GM19324 (cell line): ENCODE measurements around the gene SNX5.
A peak's percentile ranks its signal among the peaks of the same experiment; 100 is the strongest.

Source experiments
- ATAC-seq: cut with Tn5 transposase; IDR thresholded peaks from one replicate; pipeline ENCODE4 v1.9.1; 2021; ENCODE audit warnings: mild to moderate bottlenecking, moderate library complexity; ENCODE audit not compliant: unreplicated experiment, low FRiP score

SNX5 gene

GRCh38 chr20:17941826-17942196 lies 26.8 kb downstream of the SNX5 start:
- ATAC-seq = no peak

- no peak for ATAC-seq
These were observed 27.3 kb downstream of the SNX5 start for GRCh38 chr20:17941087-17941825.

DNA sequence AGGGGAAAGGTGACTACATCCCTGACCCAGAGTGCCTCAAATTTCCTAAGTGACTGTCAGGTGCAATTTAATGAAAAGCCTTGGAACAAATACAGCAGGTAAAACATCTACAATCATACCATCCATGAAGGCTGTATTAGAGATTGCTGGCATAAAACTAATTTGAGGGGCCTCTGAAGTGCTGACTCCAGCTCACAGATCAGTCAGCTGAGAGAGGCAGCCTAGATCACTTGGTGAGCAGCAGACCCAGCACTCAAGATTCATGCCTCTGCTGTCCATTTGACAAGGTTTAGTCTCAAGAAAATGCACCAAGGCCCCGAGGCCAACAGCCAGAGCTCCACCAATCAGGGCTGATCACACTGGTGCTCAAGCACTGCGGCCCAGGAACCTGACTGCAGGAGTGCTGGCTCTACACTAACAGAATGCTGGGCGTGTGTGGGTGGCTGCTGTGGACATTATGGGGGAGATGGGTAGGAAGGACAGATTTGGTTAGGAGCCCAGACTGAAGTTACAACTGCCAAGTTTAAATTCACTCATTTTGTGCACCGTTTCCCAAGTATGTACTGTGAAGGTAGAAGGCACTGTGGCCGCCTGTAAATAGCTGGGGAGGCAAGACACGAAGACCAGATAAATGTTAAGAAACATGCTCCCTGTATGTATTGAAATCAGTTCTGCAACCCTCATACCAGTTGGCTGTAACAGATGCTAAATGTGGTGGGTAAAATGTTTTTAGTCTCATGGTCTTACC lies 28.2 kb downstream of the SNX5 start:
- ATAC-seq = no peak

- no peak for ATAC-seq
These were observed 28.9 kb downstream of the SNX5 start for GRCh38 chr20:17939622-17940223.

- ATAC-seq = peak; percentile 69
These were observed 29.5 kb downstream of the SNX5 start for GRCh38 chr20:17938871-17939619.

DNA sequence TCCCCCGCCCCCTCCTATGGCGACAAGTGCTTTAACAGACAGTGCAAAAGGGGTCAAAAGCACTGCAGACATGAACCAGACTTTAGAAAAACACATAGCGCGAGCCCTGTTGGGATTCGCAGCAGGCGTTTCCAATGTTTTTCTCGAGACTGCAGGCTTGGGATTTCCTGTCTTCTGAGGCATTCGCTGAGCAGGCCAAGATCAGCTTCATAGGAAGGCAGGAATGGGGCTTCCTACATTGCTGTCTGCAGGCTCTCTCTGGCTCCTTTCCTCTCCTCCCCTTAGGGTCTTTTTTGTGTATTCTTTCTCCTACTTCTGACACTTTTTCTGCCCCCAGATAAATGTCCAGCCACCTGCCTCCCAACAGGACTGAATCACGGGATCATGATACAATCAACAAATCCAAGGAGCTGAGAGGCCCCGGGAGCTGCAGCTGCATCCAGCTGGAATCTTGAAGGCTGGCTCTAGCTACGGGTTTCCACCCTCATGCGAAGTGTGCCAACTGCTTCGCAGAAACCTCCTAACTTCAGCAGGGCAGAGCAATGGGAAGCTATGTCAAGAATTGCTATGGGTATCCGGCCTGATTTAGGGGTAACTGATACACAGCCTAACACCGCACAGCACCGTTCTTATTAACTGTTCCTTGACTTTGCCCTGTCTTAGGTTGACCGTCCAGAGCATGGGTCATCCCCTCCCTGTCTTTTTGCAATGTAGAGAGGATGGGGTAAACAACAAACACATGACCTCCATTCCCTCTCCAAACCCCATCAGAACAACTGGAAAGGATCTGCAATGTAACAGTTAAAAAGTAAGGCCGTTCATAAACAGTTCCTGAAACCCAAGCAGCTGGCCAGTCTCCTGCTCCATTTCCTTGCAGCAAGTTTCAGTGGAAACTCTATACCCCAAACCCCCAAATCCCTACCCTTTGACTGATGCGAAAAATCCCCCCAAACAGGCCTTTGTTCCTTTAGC lies 31.5 kb downstream of the SNX5 start:
- no peak for ATAC-seq

DNA sequence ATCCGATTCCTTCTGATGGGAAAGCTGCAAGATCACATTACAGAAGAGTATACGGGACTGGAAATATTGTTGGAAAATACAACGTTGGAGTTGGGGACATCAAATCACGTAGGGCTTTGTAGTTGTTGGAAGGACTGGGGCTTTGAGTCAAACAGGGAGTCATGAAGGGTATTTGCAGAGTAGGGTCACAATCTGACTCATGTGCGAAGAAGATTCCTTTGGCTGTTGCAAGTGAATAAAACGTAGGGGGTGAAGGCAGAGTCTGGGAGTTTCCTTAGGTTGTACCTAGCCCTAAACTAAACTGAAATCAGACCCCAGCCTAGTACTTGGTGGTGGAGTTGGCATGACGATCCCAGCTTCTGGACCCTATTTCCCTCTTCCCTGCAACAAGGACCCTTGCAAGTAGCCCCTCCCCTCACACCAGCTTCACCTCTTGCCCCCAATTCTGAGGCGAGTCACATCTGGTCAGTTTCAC lies 32.3 kb downstream of the SNX5 start:
- no peak for ATAC-seq

DNA sequence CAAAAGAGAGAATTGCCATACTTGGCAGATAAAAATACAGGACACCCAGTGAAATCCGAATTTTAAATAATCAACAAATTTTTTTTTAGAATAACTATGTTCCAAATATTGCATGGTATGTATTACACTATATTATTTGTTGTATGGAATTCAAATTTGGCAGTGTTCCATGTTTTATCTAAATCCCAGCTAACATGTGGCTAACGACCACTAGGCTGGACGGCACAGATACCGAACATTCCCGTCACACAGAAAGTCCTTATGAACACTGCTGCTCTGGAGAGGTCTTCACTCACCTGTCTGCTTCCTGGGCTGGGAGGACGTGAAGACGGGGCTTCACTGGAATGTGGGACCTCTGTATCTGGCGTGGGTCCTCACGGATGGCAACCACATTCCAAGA lies 32.8 kb downstream of the SNX5 start:
- no peak for ATAC-seq

DNA sequence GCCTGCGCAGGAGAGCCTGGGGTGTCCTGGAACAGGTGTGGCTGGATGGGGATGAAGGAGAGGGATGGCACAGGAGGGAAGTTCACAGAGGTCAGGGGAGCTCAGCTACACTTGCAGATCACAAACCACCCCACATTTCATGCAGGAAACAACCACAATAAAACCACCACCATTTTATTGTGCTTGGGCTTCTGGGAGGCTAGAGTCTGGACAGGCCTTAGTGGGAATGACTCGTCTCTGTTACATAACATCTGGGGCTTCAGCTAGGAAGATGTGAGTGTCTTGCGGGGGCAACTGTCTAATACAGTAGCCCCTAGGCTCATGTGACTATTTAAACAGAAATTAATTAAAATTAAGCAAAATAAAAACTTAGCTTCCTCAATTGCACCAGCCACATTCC lies 33.4 kb downstream of the SNX5 start:
- ATAC-seq = no peak

GRCh38 chr20:17934141-17934862 lies 34.3 kb downstream of the SNX5 start:
- no peak for ATAC-seq

GRCh38 chr20:17933711-17934110 lies 34.9 kb downstream of the SNX5 start:
- no peak for ATAC-seq

- no peak for ATAC-seq
These were observed 35.5 kb downstream of the SNX5 start for GRCh38 chr20:17933121-17933520.

DNA sequence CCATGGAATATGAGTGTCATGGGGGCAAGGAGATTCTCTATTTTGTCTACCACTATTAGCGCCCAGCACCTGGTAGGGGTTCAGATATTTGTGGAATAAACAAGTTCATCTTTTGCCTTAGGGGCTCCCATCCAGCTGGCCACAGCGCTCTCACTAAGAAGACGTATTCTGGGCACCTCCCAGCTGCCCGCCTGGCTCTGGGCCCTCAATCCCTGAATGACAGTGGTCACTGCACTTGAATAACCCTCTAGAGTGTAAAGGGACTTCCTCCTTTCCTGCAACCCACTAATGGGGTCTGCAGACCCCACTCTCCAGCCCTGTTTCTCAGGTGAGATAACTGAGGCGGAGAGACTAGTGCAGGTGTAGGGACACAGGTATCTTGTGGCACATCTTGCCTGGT lies 36.2 kb downstream of the SNX5 start:
- ATAC-seq = no peak

GRCh38 chr20:17931513-17931912 lies 37.1 kb downstream of the SNX5 start:
- no peak for ATAC-seq

DNA sequence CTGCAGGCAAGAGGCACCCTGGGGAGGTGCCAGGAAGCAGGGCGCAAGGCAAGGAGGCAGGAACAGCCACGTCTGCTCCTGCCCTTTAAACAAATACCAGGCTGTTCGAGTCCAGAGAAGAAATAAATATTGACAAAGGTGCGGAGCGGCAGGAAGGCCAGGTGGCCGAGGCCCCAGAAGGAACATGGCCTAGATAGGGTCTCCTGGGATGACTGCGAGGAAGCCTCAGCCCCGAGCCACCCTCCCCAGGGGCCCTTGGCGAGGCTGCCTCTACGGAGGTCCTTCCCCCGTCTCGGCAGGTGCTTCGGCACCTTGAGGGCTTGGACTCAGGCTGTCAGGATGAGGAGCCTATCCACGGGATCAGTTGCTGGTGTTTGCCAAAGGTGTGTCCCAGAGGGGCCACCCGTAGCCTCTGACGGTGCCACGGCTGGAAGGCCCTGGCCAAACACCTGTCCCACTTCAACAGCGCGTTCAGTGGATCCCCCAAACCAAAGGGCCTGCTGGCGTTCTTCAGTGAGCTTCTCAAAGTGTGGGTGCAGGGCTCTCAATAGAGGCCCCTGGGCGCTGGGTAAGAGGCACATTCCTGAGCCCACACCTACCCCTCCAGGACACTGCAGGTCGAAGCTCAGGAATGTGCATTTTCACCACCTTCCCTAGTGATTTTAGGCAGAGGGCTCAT lies 39.8 kb downstream of the SNX5 start:
- ATAC-seq = no peak

- ATAC-seq = no peak
These were observed 40.4 kb downstream of the SNX5 start for GRCh38 chr20:17928211-17928611.

DNA sequence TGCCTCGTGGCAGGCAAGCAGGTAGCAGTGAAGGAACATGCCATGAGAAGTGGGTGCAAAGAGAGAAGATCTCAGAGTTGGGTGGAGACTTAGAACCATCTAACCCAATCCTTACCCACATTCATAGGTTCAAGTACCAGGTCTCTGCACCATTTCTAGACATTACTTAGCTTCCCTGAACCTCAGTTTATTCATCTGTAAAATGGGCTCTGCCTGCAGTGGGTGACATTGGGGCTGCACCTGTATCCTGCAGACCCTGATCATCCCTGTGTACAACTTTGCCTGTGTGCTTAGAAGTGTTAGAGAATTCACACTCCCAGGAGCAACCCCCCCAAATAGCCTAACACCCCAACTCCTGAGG lies 42.7 kb downstream of the SNX5 start:
- no peak for ATAC-seq

DNA sequence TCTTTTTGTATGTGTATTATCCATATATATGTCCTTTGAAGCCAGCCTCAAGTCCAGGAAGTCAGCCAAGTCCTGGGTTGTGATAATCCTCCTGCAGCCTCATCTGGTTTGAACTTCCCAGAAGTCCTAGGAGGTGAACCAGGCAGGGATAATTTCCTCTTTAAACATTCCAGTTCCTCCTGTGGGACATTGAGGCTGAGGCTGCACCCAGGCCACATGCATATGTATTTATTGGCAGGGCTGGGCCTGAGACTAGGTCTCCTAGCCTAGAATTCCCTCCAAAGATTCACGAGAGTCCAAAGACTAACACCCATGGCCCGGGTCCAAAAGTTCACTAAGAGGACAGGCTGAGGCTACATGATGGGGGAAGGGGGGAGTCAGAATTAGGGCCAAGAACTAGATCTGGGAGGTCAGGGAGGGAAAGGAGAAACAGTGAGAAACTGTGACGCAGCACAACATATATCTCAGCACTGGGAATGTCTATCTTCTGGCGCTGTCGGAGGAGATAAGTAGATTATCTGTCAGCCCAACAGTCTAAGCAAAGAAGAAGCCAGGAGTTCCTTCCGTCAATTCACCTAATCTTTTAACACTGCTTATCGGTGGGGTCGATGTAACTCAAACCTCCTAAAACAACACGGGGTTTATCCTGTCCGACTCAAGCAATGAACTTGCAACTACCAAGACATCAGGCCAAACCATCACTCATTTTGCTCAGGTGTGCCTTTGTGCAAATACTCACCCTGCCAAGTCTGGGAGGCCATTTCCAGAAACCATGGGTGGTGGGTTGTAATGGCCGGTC lies 43.3 kb downstream of the SNX5 start:
- no peak for ATAC-seq
